Medulla oblongata (tissue), 1 donor: Measurements from ENCODE around the gene MED16.

Experiments
- DNase-seq: peaks from one replicate; pipeline ENCODE4 v3.0.0-alpha.2; 2015; ENCODE audit errors: extremely low spot score

MED16 gene

DNA sequence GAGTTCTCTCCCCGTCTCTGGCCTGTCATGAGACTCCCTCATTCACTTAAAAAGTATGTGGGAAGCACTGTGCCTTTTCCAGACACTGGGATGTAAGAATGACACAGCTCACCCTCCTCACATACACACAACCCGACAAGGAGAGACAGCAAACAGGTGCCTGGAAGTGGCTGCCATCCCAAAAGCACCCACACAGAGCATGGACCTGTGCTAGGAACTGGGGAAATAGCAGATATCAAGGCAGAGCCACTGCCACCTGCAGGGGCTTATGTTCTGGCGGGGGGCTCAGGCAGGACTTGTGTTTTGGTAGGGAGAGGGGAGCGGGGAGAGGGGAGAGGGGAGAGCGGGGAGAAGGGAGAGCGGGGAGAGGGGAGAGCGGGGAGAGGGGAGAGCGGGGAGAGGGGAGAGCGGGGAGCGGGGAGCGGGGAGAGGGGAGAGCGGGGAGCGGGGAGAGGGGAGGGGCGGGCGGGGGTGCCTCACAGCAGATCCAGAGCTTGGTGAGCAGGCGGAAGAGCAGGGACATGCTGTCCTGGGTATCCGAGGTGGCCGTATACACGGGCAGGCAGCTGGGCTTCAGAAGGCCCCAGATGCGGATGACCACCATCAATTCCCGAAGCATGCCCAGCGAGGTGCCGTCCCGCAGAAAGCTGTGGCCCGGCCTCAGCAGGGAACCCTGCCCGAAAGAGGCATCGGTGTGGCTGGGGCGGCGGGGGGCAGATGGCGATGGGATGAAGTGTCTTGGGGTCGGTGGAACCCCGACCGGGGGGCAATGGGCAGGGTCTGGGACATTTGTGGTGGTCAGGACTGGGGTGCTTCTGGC, 21.3 kb downstream of the MED16 start:
- no peak for DNase-seq

DNA sequence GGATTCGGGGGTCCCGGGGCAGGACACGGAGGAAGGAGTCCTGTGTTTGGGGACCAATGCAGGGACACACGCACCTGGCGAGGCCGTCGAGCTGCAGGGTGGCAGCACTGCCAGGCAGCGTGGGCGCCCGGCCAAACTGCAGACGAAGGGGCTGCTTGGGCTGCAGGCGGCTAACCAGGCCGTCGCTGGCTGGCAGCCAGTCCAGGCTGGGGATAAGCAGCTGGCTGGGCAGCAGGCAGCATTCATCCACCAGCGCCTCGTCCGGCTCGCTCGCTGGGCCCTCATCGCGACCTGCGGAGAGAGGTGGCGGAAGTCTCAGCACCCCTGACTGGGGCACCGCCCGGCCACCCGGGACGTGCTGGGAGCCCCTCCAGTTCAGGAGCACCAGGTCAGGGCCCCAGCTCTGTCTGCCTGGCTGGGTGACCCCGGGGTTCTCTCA, 22.0 kb downstream of the MED16 start:
- no peak for DNase-seq

DNA sequence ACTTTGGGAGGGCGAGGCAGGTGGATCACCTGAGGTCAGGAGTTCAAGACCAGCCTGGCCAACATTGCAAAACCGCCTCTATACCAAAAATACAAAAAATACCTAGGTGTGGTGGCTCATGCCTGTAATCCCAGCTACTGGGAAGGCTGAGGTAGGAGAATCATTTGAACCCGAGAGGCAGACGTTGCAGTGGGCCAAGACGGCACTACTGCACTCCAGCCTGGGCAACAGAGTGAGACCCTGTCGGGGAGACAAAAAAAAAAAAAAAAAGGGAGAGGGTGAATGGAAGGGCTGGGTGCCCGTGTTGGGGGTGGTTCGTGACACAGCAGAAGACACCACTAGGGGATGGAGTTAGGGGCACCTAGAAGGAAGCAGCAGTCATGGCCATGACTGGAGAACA, 22.7 kb downstream of the MED16 start:
- DNase-seq = no peak

DNA sequence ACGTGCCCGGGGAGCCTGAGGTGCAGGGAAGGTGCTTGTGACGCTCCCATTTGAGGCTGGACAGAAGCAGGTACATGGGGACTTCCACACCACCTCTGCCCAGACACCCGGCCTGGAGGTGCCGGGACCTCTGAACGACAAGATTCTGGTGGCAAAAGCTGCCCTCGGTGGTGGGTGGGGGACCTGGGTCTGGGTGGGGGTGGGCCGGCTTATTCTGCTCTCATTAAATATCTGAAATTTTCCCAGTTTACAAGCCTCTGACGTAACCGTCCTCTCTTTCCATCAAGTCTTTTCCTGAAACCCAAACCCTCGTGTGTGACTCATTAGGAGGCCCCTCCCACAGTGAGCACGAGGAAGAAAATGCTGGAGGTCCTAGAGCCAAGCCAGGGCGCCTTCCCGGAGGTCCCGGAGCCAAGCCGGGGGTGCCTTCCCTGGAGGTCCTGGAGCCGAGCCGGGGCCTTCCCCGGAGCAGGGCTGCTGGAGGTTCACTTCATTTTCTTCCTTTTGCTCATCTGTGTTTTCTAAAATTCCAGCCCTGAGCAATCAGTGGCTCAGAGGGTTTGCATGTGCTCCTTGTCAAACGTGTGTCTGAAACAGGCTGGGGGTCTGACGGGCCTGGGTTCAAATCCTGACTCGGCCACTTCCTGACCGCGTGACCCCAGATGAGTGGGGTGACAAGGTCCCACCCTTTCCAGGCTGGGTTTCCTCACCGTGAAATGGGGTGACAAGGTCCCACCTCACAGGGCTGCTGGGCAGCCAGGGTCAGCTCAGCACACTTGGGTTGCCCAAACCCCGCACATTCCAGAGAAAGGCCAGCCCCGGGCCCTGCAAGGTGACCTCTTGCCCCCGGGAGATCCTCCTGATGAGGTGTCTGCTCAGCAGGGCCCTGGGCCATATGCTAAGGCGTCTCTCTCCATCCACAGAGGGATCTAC, 23.5 kb downstream of the MED16 start:
- no peak for DNase-seq

DNA sequence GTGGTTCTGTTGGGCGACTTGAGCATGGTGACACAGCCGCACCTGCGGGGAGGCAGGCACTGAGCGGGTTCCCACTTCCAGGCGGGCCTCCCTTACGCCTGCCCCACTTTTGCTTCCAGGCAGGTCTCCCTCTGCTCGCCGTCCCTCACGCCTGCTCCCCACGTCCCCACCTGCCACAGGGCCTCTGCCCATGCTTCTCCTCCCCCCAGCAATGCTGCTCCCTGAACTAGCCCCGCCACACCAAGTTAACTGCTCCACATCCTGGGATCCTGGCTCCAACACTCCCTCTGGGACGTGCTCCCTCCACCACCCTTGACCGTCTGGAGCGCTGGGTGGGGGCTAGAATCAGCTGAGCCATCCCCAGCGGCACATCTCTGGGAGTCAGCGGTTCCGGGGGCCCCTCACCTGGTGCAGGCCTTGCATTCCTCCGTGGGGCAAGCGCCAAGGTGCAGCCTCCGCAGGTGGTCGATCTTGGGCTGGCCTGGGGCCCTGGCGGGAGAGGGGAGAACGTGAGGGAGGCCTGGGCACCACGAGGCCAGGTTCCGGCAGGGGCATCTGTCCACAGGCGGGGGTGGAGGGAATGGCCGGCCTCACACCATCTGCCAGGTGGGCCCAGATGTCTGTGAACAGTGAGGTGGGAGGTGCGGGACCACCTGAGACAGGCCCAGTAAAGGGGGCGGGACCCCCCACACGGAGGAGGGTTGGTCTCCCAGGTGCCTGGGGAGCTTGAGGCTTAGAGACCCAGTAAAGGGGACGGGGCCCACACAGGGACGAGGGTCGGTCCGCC, 24.3 kb downstream of the MED16 start:
- DNase-seq = no peak

DNA sequence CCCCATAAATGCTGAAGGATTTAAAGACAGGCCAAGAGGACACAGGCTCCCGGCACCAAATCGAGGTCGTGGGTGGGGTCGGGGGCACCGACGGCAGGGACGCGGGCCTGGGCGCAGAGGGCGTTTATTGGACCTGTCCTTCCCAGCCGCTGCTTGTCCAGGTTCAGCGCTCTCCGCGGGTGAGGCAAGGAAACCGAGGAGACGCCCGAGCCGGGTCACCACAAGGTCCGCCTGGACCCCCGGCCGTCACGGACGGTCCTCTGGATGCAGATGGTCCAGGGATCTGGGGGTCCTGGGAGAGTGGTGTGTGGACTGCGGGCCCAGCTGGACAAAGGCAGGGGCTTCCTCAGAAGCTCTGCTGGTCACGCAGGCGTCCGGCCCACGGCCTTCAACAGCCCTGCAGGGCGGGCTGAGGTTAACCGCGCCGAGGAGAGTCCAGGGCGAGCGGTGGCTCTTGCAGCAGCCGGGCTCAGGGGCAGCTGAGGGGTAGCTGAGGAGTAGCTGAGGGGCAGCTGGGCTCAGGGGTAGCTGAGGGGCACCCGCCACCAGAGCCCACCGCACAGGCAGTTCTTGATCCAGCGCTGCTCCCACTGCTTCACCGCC, 25.0 kb downstream of the MED16 start:
- no peak for DNase-seq

DNA sequence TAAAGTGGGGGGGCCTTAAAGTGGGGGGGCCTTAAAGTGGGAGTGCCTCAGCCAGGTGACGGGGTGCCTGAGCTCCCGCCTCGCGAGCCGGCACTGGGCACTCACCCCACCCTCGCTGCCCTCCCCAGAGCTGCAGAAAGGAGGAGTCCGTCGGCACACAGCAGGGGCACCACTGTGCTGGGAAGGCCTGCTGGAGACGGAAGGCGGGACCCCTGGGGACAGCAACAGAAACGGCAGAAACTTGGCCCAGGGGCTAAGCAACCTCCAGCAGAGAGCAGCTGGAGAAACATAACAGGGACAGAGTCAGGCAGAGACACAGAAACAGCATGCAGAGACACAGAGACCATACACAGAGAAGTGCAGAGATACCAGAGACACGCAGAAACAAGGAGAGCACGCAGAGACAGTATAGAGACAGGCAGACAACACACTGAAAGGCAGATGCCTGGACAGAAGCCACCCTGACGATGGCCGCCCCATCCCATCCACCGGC, 25.6 kb downstream of the MED16 start:
- DNase-seq = no peak

DNA sequence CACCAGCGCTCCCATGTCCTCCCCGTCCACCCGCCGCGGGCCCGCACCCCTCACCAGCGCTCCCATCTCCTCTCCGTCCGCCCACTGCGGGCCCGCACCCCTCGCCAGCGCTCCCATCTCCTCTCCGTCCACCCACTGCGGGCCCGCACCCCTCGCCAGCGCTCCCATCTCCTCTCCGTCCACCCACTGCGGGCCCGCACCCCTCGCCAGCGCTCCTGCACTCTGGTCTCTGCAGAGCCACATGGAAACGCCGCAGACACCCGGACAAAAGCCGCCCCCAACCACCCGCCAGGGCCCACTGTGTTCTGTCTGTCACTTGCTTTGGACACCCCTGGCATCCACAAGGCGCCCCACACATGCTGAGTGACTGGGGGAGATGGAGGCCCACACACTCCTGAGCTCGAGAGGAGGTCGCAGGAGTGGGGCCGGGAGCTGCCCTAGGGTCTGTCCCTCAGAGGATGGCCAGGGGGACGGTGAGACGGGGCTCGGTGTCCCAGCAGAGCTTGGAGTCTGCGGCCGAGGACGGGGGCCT, 26.2 kb downstream of the MED16 start:
- no peak for DNase-seq

DNA sequence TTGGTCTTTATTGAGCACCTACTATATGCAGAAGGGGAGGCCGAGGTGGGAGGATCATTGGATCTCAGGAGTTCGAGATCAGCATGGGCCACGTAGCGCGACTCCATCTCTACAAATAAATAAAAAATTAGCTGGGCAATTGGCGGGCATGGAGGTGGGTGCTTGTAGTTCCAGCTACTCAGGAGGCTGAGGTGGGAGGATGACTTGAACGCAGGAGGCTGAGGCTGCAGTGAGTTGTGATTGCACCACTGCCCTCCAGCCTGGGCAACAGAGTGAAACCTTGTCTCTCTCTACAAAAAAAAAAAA, 29.7 kb downstream of the MED16 start:
- no peak for DNase-seq

DNA sequence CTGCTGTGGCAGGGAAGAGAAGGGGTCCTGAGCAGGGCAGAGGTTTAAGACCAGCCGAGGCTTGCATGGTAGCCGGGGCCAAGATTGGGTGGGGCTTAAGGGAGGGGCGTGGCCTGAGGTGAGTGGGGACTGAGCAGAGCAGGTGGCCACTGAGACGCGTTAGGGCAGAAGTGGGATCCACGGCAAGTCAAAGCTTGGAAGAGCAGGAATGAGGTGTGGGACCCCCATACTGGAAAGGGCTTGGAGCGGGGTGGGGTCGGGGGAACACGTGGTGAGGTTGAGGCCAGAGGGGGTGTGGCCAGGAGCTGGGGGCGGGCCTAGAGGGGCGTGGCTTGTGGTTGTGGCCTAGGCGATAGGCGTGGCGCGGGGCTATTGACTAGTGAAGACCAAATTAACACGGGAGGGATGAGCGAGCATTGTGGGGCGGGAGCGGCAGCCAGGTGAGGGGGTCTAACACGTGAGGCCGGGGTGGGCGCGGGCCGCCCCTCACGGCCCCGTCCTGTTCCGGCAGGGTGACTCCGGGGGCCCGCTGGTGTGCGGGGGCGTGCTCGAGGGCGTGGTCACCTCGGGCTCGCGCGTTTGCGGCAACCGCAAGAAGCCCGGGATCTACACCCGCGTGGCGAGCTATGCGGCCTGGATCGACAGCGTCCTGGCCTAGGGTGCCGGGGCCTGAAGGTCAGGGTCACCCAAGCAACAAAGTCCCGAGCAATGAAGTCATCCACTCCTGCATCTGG, 30.2 kb downstream of the MED16 start:
- DNase-seq = no peak

DNA sequence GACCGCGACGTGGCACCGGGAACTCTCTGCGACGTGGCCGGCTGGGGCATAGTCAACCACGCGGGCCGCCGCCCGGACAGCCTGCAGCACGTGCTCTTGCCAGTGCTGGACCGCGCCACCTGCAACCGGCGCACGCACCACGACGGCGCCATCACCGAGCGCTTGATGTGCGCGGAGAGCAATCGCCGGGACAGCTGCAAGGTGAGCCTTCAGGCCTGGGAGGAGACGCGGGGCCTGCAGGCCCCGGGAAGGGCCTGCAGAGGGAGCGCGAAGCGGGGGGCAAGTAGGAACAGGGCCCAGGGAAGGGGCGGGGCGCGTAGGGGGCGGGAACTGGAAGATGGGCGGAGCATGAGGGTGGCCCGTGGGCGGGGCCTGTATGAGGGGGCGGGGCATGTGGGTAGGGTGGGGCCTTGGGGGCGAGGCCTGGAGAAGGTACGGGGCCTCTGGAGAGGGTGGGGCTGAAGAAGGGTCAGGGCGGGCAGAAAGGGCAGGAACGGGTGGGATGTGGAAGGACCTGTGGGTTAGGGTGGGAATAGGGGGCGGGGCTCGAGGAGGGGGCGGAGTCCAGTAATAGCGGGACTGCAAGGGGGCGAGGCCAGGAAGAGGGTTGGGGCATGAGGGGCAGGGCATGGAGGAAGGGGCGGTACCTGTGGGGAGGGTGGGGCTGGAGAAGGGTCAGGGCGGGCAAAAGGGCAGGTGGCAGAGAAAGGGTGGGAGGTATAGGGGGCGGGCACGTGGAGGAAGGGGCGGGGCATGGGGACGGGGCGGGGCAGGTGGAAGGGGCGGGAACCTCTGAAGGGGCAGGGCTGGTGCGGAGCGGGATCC, 31.0 kb downstream of the MED16 start:
- DNase-seq = no peak

DNA sequence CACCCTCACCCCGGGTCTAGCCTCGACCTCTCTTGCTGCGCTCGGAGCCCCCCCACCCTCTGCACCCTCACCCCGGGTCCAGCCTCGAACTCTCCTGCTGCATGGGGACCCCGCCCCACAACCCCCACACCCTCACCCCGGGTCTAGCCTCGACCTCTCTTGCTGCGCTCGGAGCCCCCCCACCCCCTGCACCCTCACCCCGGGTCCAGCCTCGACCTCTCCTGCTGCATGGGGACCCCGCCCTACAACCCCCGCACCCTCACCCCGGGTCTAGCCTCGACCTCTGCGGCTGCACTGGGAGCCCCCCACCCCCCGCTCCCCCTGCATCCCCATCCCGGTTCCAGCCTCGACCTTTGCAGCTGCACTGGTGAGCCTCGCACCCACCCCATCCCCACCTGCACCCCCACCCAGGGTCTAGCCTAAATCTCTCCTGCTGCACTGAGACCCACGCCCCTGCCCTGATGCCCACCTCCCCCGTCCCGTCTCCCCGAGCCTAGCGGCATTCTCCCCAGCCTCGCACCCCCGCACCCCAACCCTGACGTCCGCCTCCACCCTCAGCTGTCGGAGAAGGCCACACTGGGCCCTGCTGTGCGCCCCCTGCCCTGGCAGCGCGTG, 31.7 kb downstream of the MED16 start:
- DNase-seq = no peak

DNA sequence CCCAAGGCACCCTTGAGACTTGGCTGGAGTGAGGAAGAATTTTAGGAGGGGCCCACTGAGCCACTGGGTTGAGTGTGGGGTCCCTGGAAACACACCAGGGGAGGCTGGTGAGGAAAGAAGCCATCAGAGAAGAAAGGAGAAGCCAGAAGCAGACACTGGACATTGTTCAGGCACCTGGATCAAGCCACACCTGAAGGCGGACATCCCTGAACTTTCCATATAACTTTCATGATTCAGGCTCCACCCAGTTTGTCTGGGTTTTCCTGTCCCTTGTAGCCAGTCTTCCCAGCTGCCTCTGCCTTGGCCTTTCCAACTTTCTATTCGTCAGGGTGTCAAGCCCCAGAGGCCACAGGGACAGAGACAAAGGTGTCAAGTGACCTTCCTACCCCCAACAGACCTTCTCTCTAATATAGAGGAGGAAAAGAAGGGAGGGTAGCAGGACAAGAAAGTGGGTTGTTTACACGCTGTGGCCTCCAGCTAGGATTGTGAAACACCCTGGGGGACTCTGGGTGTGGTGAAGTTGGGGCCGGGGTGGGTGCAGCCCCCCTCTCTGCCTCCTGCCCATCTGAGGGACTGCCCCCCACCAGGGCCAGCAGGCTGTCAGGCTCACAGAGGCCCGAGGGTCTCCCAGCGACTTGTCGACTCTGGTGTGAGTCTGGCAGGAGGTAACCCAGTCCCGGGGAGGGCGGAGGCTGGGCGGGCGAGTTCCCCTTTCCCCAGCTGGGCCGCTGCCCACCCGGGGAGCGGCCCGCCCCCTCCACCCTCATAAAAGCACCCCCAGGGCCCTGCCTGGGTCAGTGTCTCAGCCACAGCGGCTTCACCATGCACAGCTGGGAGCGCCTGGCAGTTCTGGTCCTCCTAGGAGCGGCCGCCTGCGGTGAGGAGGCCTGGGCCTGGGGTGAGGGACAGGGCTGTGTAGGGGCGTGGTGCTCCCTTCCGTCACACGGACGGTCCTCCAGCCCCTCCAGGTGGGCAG, 33.8 kb downstream of the MED16 start, which contains the start of gene CFD:
CFD (plus strand) TSS at position 797 of the 976 bp plus-strand sequence; CDS start at position 823, 26 bp downstream.
- peak; percentile 44 for DNase-seq

DNA sequence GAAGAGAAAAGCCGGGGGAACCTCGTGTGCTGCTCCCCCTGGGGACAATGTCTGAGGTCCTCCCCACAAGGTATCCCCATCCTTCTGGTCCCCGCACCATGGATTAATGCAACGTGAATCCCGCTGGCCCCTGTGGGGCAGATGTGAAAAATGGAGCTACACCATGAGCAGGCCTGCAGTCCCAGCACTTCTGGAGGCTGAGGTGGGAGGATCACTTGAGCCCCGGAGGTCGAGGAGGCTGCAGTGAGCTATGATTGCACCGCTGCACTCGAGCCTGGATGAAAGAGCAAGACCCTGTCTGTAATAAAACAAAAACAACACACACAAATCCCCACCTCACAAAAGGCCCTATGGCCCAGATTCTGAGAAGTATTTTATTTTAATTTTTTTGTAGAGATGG, 34.7 kb downstream of the MED16 start:
- DNase-seq = no peak

DNA sequence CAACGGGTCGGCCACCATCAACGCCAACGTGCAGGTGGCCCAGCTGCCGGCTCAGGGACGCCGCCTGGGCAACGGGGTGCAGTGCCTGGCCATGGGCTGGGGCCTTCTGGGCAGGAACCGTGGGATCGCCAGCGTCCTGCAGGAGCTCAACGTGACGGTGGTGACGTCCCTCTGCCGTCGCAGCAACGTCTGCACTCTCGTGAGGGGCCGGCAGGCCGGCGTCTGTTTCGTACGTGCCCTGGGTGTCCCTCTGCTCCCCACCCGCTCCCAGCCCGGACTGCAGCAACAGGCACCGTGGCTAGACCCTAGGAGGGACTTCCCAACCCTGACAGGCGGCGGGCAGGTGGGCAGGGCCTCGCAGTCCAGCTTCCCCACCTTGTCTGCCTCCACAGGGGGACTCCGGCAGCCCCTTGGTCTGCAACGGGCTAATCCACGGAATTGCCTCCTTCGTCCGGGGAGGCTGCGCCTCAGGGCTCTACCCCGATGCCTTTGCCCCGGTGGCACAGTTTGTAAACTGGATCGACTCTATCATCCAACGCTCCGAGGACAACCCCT, 37.3 kb downstream of the MED16 start:
- DNase-seq = no peak

DNA sequence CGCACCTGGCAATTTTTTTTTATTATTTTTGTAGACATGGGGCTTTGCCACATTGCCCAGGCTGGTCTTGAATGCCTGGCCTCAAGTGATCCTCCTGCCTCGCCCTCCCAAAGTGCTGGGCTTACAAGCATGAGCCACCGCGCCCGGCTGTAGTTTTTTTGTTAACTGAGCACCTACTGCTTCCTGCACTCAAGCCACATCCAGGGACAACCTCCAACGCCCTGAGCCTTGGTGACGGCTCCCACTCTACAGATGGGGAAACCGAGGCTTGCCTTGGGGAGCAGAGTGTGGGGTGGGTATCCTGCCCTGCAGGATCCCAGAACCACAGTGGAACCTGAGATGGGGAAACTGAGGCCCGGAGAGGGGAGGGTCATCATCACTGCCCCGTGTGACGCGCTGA, 37.8 kb downstream of the MED16 start:
- no peak for DNase-seq

DNA sequence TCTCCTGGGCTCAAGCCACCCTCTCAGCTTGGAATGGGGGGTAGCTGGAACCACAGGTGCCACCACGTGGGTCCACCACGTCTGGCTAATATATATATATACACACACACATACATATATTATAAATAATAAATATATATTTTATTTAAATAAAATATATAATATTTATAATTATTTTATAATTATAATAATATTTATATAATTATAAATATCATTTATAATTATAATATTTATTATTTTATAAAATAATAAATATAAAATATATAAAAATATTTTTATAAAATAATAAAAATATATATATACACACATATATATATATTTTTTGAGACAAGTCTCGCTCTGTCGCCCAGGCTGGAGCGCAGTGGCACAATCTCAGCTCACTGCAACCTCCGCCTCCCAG, 38.4 kb downstream of the MED16 start:
- DNase-seq = no peak
